H1 (cell line): Measurements from ENCODE around the gene LPO. TPM values are rescaled to one million over a fixed set of nuclear protein-coding genes. Genes with fewer than 3 reads are reported as not detected.

Experiments
- CTCF ChIA-PET: fragments of 300-600 bp; sonication (Branson Sonifier 250); formaldehyde crosslinking; loops from one replicate; lab custom pipeline; 2021; ENCODE audit not compliant: partially characterized antibody; lab: Charles Lee
- POLR2A ChIA-PET: fragments of 300-600 bp; sonication (Branson Sonifier 250); formaldehyde crosslinking; loops from one replicate; lab custom pipeline; 2021; ENCODE audit warnings: inconsistent platforms; ENCODE audit not compliant: partially characterized antibody; lab: Charles Lee
- DNase-seq, 2 experiments: peaks; one replicate each; pipeline versions ENCODE4 v3.0.0 to v3.0.0-alpha.2; 2010 to 2022; ENCODE audit warnings: low spot score in 2 of 2, low read depth in 1 of 2, mixed read lengths in 1 of 2
- FAIRE-seq: peaks from 2 replicates; lab custom pipeline; 2011; peaks lifted over from hg19 to GRCh38; lab: Jason Lieb, UNC
- H2AFZ ChIP-seq: 2 replicates; pipeline ENCODE4 v1.8.1; 2012; ENCODE audit warnings: low read length, inconsistent platforms
- H2AK5ac ChIP-seq: 2 replicates; pipeline ENCODE4 v1.6.1; 2013; ENCODE audit warnings: low read depth, low read length
- H2BK120ac ChIP-seq: replicated peaks from 2 replicates; pipeline ENCODE3; 2013; ENCODE audit warnings: low read depth, low read length, inconsistent platforms
- H2BK12ac ChIP-seq: 2 replicates; pipeline ENCODE4 v1.6.1; 2013; ENCODE audit warnings: low read depth, low read length
- H2BK15ac ChIP-seq: 2 replicates; pipeline ENCODE4 v1.6.1; 2013; ENCODE audit warnings: low read length
- H2BK20ac ChIP-seq: 2 replicates; pipeline ENCODE4 v1.6.1; 2013; ENCODE audit warnings: low read length
- H2BK5ac ChIP-seq: 2 replicates; pipeline ENCODE4 v1.6.1; 2013; ENCODE audit warnings: low read depth, low read length
- H3K14ac ChIP-seq: 2 replicates; pipeline ENCODE4 v1.6.1; 2013; ENCODE audit warnings: inconsistent platforms; ENCODE audit not compliant: insufficient read length
- H3K18ac ChIP-seq: 2 replicates; pipeline ENCODE4 v1.6.1; 2013; ENCODE audit warnings: low read length; ENCODE audit errors: extremely low read depth
- H3K23ac ChIP-seq: 2 replicates; pipeline ENCODE4 v1.6.1; 2013; ENCODE audit warnings: inconsistent platforms; ENCODE audit not compliant: insufficient read length
- H3K23me2 ChIP-seq: 2 replicates; pipeline ENCODE4 v1.6.1; 2013; ENCODE audit warnings: low read depth, low read length
- H3K27ac ChIP-seq: 2 replicates; pipeline ENCODE4 v1.6.1; 2011; ENCODE audit warnings: low read depth, low read length, inconsistent platforms
- H3K27me3 ChIP-seq, 4 experiments: replicated peaks in 1 of 4; 1 replicate in 1 of 4; 2 replicates in 3 of 4; pipeline versions ENCODE4 v1.6.1 to v1.8.1; 2011 to 2013; ENCODE audit warnings: low read length in 3 of 4, mild to moderate bottlenecking in 3 of 4, inconsistent platforms in 2 of 4, mixed read lengths in 2 of 4, moderate library complexity in 1 of 4; ENCODE audit not compliant: control insufficient read depth in 3 of 4, insufficient read depth in 3 of 4; ENCODE audit errors: extremely low read depth in 1 of 4
- H3K36me3 ChIP-seq, 4 experiments: 2 replicates each; pipeline versions ENCODE4 v1.6.1 to v1.8.1; 2011 to 2013; ENCODE audit warnings: mild to moderate bottlenecking in 4 of 4, low read length in 3 of 4, moderate library complexity in 2 of 4, control low read depth in 1 of 4, inconsistent platforms in 1 of 4; ENCODE audit not compliant: insufficient read depth in 4 of 4, control insufficient read depth in 2 of 4
- H3K4ac ChIP-seq: replicated peaks from 2 replicates; pipeline ENCODE3; 2013; ENCODE audit warnings: low read length, low read depth, mixed read lengths, inconsistent platforms; ENCODE audit not compliant: insufficient read length
- H3K4me1 ChIP-seq, 4 experiments: replicated peaks in 1 of 4; 1 replicate in 1 of 4; 2 replicates in 3 of 4; pipeline versions ENCODE4 v1.6.1 to v1.8.1; 2011 to 2013; ENCODE audit warnings: low read length in 3 of 4, inconsistent platforms in 2 of 4, mixed read lengths in 1 of 4; ENCODE audit not compliant: insufficient read depth in 4 of 4, control insufficient read depth in 3 of 4
- H3K4me2 ChIP-seq, 2 experiments: 2 replicates each; pipeline versions ENCODE4 v1.6.1 to v1.8.1; 2011 to 2013; ENCODE audit warnings: low read depth in 2 of 2, low read length in 2 of 2, control low read depth in 1 of 2, inconsistent platforms in 1 of 2, mild to moderate bottlenecking in 1 of 2; ENCODE audit not compliant: insufficient read depth in 1 of 2
- H3K4me3 ChIP-seq, 4 experiments: fragments of 200-600, 300-600 bp in 1 of 4; sonication (generic), shearing (Covaris generic), sonication (Bioruptor Twin) in 1 of 4; 2 replicates each; pipeline versions ENCODE4 v1.5.1 to v1.8.1; 2011 to 2016; ENCODE audit warnings: low read length in 4 of 4, low read depth in 3 of 4, control low read depth in 2 of 4, inconsistent platforms in 2 of 4, mild to moderate bottlenecking in 2 of 4, mixed read lengths in 1 of 4, moderate library complexity in 1 of 4; ENCODE audit not compliant: insufficient read depth in 2 of 4; ENCODE audit errors: extremely low read depth in 1 of 4
- H3K56ac ChIP-seq: replicated peaks from 2 replicates; pipeline ENCODE3; 2013; ENCODE audit warnings: low read depth, mild to moderate bottlenecking, mixed read lengths, low read length, inconsistent platforms; ENCODE audit not compliant: insufficient read length
- H3K79me1 ChIP-seq: 2 replicates; pipeline ENCODE4 v1.6.1; 2013; ENCODE audit warnings: low read depth, low read length, control low read depth
- H3K79me2 ChIP-seq, 2 experiments: 2 replicates each; pipeline versions ENCODE4 v1.6.1 to v1.8.1; 2012 to 2013; ENCODE audit warnings: low read length in 2 of 2, mild to moderate bottlenecking in 2 of 2, inconsistent platforms in 1 of 2; ENCODE audit not compliant: insufficient read depth in 2 of 2, control insufficient read depth in 1 of 2
- H3K9ac ChIP-seq, 4 experiments: replicated peaks in 1 of 4; 1 replicate in 1 of 4; 2 replicates in 3 of 4; pipeline versions ENCODE4 v1.6.1 to v1.8.1; 2011 to 2013; ENCODE audit warnings: low read depth in 3 of 4, low read length in 3 of 4, control low read depth in 2 of 4, mild to moderate bottlenecking in 2 of 4, moderate library complexity in 2 of 4, inconsistent platforms in 1 of 4; ENCODE audit errors: extremely low read depth in 1 of 4
- H3K9me3 ChIP-seq, 2 experiments: 2 replicates each; pipeline versions ENCODE4 v1.6.1 to v1.8.1; 2012 to 2013; ENCODE audit warnings: mild to moderate bottlenecking in 2 of 2, moderate library complexity in 2 of 2, control low read depth in 1 of 2, inconsistent platforms in 1 of 2, low read depth in 1 of 2, low read length in 1 of 2, mixed read lengths in 1 of 2; ENCODE audit not compliant: insufficient read depth in 2 of 2
- H4K20me1 ChIP-seq, 2 experiments: replicated peaks in 1 of 2; 2 replicates each; pipeline versions ENCODE3 to v1.8.1; 2011 to 2013; ENCODE audit warnings: inconsistent platforms in 2 of 2, low read length in 2 of 2, mild to moderate bottlenecking in 1 of 2; ENCODE audit not compliant: insufficient read depth in 2 of 2, control insufficient read depth in 1 of 2
- H4K5ac ChIP-seq: 2 replicates; pipeline ENCODE4 v1.6.1; 2013; ENCODE audit warnings: low read length, low read depth, mixed read lengths, inconsistent platforms; ENCODE audit not compliant: insufficient read length
- H4K8ac ChIP-seq: 2 replicates; pipeline ENCODE4 v1.8.0; 2013; ENCODE audit warnings: mild to moderate bottlenecking, moderate library complexity, low read length, inconsistent platforms; ENCODE audit not compliant: insufficient read depth; ENCODE audit errors: extremely low read depth
- H4K91ac ChIP-seq: replicated peaks from 2 replicates; pipeline ENCODE3; 2013; ENCODE audit warnings: low read length, mixed read lengths, inconsistent platforms; ENCODE audit not compliant: insufficient read length
- HDAC2 ChIP-seq, 2 experiments: fragments of 300-600 bp in 1 of 2; sonication (generic) in 1 of 2; IDR thresholded peaks; 2 replicates each; pipeline ENCODE4 v1.6.1; 2011 to 2012; ENCODE audit warnings: low read depth in 2 of 2, low read length in 2 of 2, mild to moderate bottlenecking in 2 of 2, moderate library complexity in 2 of 2, borderline replicate concordance in 1 of 2, inconsistent platforms in 1 of 2
- NRF1 ChIP-seq: IDR thresholded peaks from 2 replicates; pipeline ENCODE4 v1.6.1; 2011; ENCODE audit warnings: mild to moderate bottlenecking, low read depth, low read length, improper control_type of control experiment
- PHF8 ChIP-seq: fragments of 200-600 bp; sonication (generic); conservative IDR thresholded peaks from 2 replicates; pipeline ENCODE4 v1.7.1; 2012; ENCODE audit warnings: low read depth, mild to moderate bottlenecking, inconsistent platforms, low read length, moderate library complexity
- RAD21 ChIP-seq, 2 experiments: IDR thresholded peaks in 1 of 2; conservative IDR thresholded peaks in 1 of 2; 2 replicates each; pipeline ENCODE4 v1.6.1; 2011; ENCODE audit warnings: low read depth in 2 of 2, low read length in 2 of 2, improper control_type of control experiment in 1 of 2, inconsistent platforms in 1 of 2, mild to moderate bottlenecking in 1 of 2, moderate library complexity in 1 of 2
- RXRA ChIP-seq: IDR thresholded peaks from 2 replicates; pipeline ENCODE4 v1.6.1; 2011; ENCODE audit warnings: low read depth, mild to moderate bottlenecking, low read length, moderate library complexity; ENCODE audit not compliant: insufficient read depth
- YY1 ChIP-seq: IDR thresholded peaks from 2 replicates; pipeline ENCODE4 v1.6.1; 2011; ENCODE audit warnings: low read depth, mild to moderate bottlenecking, low read length
- WGBS, 2 experiments: shearing (Covaris generic) in 1 of 2; methylation state at CpG; one replicate each; pipeline versions ENCODE4 v1.1.6 to v1.1.7; 2013 to 2015; ENCODE audit warnings: low lambda C conversion rate in 2 of 2, mixed read lengths in 2 of 2, inconsistent platforms in 1 of 2, low coverage in 1 of 2, missing lambda C conversion rate in 1 of 2; ENCODE audit not compliant: insufficient replicate concordance in 2 of 2, insufficient coverage in 1 of 2, insufficient read length in 1 of 2; ENCODE audit errors: extremely low coverage in 1 of 2, missing lambda C conversion rate in 1 of 2; 5-methylcytosine and 5-hydroxymethylcytosine counted together
- polyA plus RNA-seq, 7 experiments: library from polyadenylated mRNA; depleted of rRNA in 3 of 7; stranded (reverse) in 5 of 7; unstranded in 2 of 7; fragments of >200 nt in 5 of 7; fragments of 200-250 nt in 2 of 7; gene quantifications; 1 replicate in 5 of 7; 2 replicates in 1 of 7; 4 replicates in 1 of 7; pipeline versions ENCODE4 v1.2.1 to v1.2.3, GENCODE V29; 2011 to 2013; ENCODE audit warnings: missing spikeins in 2 of 7, mixed read lengths in 2 of 7
- total RNA-seq: library from RNA; stranded (reverse); fragmentation: NEBNext Ultra II Directional; extraction: Animal tissue kit (Norgen Biotek cat#: 25700); gene quantifications from 2 replicates; pipeline ENCODE4 v1.2.1, GENCODE V29; 2021
- TF ChIP-seq, protein P1 (sequence below): IDR thresholded peaks from 2 replicates; pipeline ENCODE4 v1.6.1; 2012; ENCODE audit warnings: inconsistent platforms
- TF ChIP-seq, protein P2 (sequence below), 3 experiments: IDR thresholded peaks; 1 replicate in 2 of 3; 2 replicates in 1 of 3; pipeline versions ENCODE4 v1.5.1 to v1.6.1; 2011; ENCODE audit warnings: low read length in 3 of 3, mild to moderate bottlenecking in 3 of 3, inconsistent platforms in 2 of 3, low read depth in 1 of 3, moderate library complexity in 1 of 3; ENCODE audit not compliant: insufficient read depth in 1 of 3; ENCODE audit errors: control extremely low read depth in 1 of 3

LPO gene
- total and polyA plus RNA-seq, 2 of the 8 experiments (the other 6 are each of a cell fraction or from before 2014, with no cell fraction given): 0.38 to 0.52 TPM

DNA sequence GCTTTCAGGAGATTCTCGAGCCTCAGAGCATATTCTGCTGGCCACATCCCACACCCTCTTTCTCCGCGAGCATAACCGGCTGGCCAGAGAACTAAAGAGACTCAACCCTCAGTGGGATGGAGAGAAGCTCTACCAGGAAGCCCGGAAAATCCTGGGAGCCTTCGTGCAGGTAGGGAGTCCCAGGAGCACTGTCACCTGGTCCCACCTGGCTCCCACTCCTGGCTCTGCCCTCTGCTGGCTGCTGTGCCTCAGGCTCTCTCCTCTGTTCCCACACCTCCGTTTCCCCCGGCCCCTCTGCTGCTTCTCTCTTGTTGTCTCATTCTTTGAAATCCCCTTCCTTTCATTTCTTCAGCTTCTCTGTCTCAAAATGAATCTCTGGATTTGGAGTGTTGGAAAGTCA, 16.4 kb downstream of the LPO start:
- Histone ChIP-seq H3K27me3 (peaks cover 19 to 38% (median 26%) of the 10 kb centered on the region in 4 experiments), H3K9me3 (peaks cover 7 to 8% of the 10 kb centered on the region in 2 experiments; a peak in 3 of 4 replicates), H2BK15ac (no peak overlapping the region), H3K27ac (no peak overlapping the region), H3K4me1 (no peaks in the 10 kb centered on the region), H2AK5ac (no peak overlapping the region), H3K14ac (no peak overlapping the region), H3K36me3 (no peaks in the 10 kb centered on the region), H3K18ac (no peak overlapping the region), H3K79me2 (no peaks in the 10 kb centered on the region), H2BK20ac (no peak overlapping the region), H3K23me2 (no peaks in the 10 kb centered on the region), H3K4me2 (peak overlapping the region; percentile 30 to 56; a peak in 2 of 4 replicates), H3K9ac (no peak overlapping the region), H3K4me3 (peak overlapping the region in 1 of 4 experiments; percentile 43; a peak in 2 of 8 replicates), H4K5ac (no peak overlapping the region), H3K4ac (no peak overlapping the region), H2AFZ (peak overlapping the region; percentile 99), H3K23ac (no peak overlapping the region), H2BK120ac (no peak overlapping the region), H4K8ac (no peak overlapping the region), H3K79me1 (no peaks in the 10 kb centered on the region), H2BK5ac (no peak overlapping the region), H3K56ac (no peak overlapping the region), H4K20me1 (no peaks in the 10 kb centered on the region), H2BK12ac (no peak overlapping the region), H4K91ac (no peak overlapping the region)
- POLR2A ChIA-PET: interaction anchor here (0.6 to 1.2 kb wide), 3 partner anchors 29 to 145 kb away, joined by 3 read pairs; no protein-coding TSS in a partner anchor
- DNase-seq (peak in 1 of 2 experiments; percentile 70), FAIRE-seq (no peak)
- CTCF ChIA-PET: interaction anchor here (0.8 to 2.7 kb wide), 19 partner anchors 8 to 450 kb away, joined by 3 to 15 read pairs (median 4); partner anchors contain the start of gene MPO
- WGBS, 2 experiments: 28% methylated on average over 8 of the region's 8 CpGs; no CpG with 5 or more reads in 1 of the 2 experiments
- TF ChIP-seq, protein P1, sequence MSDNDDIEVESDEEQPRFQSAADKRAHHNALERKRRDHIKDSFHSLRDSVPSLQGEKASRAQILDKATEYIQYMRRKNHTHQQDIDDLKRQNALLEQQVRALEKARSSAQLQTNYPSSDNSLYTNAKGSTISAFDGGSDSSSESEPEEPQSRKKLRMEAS: peak; percentile 84
- no peak for TF ChIP-seq PHF8
- no peak for TF ChIP-seq HDAC2 (IDR thresholded peaks at IDR 0.05; ENCODE audit: borderline replicate concordance in 1 of 2, low read depth in 2 of 2, low read length in 2 of 2)
- no peak for TF ChIP-seq YY1
- TF ChIP-seq RAD21 (IDR thresholded peaks at IDR 0.05 in 1 of 2, conservative IDR thresholded peaks at IDR 0.05 in 1 of 2; ENCODE audit: low read depth in 2 of 2, low read length in 2 of 2): peak; percentile 38 to 58; a peak in 3 of 4 replicates
- TF ChIP-seq RXRA: no peak
- TF ChIP-seq, protein P2, sequence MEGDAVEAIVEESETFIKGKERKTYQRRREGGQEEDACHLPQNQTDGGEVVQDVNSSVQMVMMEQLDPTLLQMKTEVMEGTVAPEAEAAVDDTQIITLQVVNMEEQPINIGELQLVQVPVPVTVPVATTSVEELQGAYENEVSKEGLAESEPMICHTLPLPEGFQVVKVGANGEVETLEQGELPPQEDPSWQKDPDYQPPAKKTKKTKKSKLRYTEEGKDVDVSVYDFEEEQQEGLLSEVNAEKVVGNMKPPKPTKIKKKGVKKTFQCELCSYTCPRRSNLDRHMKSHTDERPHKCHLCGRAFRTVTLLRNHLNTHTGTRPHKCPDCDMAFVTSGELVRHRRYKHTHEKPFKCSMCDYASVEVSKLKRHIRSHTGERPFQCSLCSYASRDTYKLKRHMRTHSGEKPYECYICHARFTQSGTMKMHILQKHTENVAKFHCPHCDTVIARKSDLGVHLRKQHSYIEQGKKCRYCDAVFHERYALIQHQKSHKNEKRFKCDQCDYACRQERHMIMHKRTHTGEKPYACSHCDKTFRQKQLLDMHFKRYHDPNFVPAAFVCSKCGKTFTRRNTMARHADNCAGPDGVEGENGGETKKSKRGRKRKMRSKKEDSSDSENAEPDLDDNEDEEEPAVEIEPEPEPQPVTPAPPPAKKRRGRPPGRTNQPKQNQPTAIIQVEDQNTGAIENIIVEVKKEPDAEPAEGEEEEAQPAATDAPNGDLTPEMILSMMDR (IDR thresholded peaks at IDR 0.05; ENCODE audit: control extremely low read depth in 1 of 3, insufficient read depth in 1 of 3, low read depth in 1 of 3, low read length in 3 of 3): peak; percentile 74 to 88 (median 78)
- TF ChIP-seq NRF1: no peak
